ENCODE measurements around the gene SIGLEC15.

GRCh38 chr18:45783097-45784075, 42.1 kb upstream of the SIGLEC15 start:
- TF ChIP-seq JUND (IDR thresholded peaks at IDR 0.05) (no peak), RAD21 (IDR thresholded peaks at IDR 0.05; ENCODE audit: low read depth) (no peak)
